ENCODE data around the gene S100A3. TPM values are rescaled to one million over a fixed set of nuclear protein-coding genes. Genes with fewer than 3 reads are reported as not detected.

S100A3 gene
- total and polyA plus RNA-seq, 7 donors = 0.34 to 6.6 (median 1.1) TPM

DNA sequence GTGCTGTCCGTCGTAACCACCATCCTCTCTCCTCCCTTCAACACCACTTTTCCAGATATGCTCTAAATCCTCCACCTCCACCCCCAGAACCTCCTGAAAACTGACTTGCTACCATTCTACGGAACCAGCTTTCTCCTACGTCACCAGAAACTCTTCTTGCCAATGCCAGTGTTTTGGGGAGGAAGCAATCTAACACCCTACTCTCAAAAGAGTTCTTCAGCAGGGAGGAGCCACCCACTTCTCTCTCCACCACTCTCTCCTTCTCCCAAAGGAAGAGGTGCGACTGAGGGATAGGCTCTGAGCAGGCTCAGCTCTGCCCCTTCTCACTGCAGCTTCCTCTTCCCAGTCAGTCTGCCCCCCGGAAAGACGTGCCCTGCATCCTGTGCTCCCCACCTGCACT lies 22.6 kb upstream of the S100A3 start:
- Histone ChIP-seq H3K27me3 (ENCODE audit: insufficient read depth in 3 of 3, low read length in 2 of 3) (no peaks in the 10 kb centered on the region), H3K27ac (peak overlapping the region; percentile 75), H3K4me3 (no peak overlapping the region), H3K4me1 (peaks cover 31% of the 10 kb centered on the region), H3K9me3 (no peaks in the 10 kb centered on the region), H3K36me3 (ENCODE audit: insufficient read depth in 1 of 2, low read depth in 1 of 2) (no peaks in the 10 kb centered on the region)
- no peak for ATAC-seq
- WGBS, 3 donors = 68 to 75% (median 71%) methylated on average over 7 of the region's 7 CpGs
- no peak for DNase-seq
- intact Hi-C loops (cut with DNase I) = loop anchor here (1.0 to 10.0 kb wide), 6 partner anchors 45 to 416 kb away; partner anchors contain the start of genes S100A14 (in 2 of the 2), ILF2 (in 1 of the 2), RAB13 (in 1 of the 2) and S100A1 (in 1 of the 2)
- TF ChIP-seq, protein P1, sequence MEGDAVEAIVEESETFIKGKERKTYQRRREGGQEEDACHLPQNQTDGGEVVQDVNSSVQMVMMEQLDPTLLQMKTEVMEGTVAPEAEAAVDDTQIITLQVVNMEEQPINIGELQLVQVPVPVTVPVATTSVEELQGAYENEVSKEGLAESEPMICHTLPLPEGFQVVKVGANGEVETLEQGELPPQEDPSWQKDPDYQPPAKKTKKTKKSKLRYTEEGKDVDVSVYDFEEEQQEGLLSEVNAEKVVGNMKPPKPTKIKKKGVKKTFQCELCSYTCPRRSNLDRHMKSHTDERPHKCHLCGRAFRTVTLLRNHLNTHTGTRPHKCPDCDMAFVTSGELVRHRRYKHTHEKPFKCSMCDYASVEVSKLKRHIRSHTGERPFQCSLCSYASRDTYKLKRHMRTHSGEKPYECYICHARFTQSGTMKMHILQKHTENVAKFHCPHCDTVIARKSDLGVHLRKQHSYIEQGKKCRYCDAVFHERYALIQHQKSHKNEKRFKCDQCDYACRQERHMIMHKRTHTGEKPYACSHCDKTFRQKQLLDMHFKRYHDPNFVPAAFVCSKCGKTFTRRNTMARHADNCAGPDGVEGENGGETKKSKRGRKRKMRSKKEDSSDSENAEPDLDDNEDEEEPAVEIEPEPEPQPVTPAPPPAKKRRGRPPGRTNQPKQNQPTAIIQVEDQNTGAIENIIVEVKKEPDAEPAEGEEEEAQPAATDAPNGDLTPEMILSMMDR (IDR thresholded peaks at IDR 0.05) = no peak

DNA sequence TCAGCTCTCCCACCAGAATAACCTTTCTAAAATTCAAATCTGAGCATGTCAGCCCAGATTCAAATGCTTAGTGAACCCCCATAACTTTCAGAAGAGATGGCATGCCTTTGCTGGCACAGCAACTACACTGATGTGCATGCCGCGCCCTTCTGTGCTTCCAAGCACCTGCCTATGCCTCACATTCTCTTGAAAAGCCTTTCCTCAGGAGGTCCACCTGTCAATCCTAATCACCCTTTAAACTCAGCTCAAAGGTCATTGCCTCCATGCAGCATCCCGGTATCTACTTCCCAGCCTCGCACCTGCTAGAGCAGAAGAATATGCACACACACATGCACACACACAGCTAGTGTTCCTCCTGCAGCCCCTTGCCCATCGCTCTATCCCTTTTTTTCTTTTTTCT lies 21.8 kb upstream of the S100A3 start:
- H3K36me3 ChIP-seq (ENCODE audit: insufficient read depth in 1 of 2, low read depth in 1 of 2) = no peaks in the 10 kb centered on the region
- H3K4me3 ChIP-seq = no peak overlapping the region
- no peaks in the 10 kb centered on the region for H3K9me3 ChIP-seq
- H3K4me1 ChIP-seq = peaks cover 39% of the 10 kb centered on the region
- intact Hi-C loops (cut with DNase I) = loop anchor here (5.0 to 10.0 kb wide), 4 partner anchors 101 to 416 kb away; partner anchors contain the start of genes ILF2 (in 1 of the 2) and RAB13 (in 1 of the 2)
- H3K27ac ChIP-seq = no peak overlapping the region
- TF ChIP-seq, protein P1 (IDR thresholded peaks at IDR 0.05) = no peak
- ATAC-seq (no peak), DNase-seq (no peak)
- WGBS, 3 donors = 79 to 82% (median 80%) methylated on average over 5 of the region's 5 CpGs
- H3K27me3 ChIP-seq (ENCODE audit: insufficient read depth in 3 of 3, low read length in 2 of 3) = no peaks in the 10 kb centered on the region

DNA sequence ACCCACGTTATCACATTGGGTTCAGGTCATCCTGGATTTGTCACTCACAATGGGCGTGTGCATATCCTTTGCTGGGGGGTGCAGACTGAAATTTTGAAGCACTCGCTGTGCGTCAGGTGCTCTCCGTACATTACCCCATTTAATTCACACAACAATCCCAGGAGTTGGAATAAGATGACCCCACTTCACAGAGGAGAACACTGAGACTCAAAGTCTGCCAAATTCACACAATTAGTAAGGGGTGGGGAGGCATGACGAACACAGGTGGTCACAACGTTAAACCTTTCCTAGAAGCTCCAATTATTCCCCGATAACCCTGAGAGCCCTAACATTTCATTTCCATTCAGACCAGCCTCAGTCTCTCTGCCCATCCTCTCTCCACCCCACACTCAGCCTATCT lies 20.4 kb upstream of the S100A3 start:
- WGBS, 3 donors = 83 to 87% (median 84%) methylated on average over 8 of the region's 8 CpGs
- no peaks in the 10 kb centered on the region for H3K9me3 ChIP-seq
- ATAC-seq (no peak), DNase-seq (no peak)
- no peak overlapping the region for H3K27ac ChIP-seq
- H3K27me3 ChIP-seq (ENCODE audit: insufficient read depth in 3 of 3, low read length in 2 of 3) = no peaks in the 10 kb centered on the region
- H3K4me1 ChIP-seq = peaks cover 46% of the 10 kb centered on the region
- H3K36me3 ChIP-seq (ENCODE audit: insufficient read depth in 1 of 2, low read depth in 1 of 2) = no peaks in the 10 kb centered on the region
- no peak overlapping the region for H3K4me3 ChIP-seq
- TF ChIP-seq, protein P1 (IDR thresholded peaks at IDR 0.05) = no peak
- intact Hi-C loops (cut with DNase I) = loop anchor here (2.0 to 5.0 kb wide), 2 partner anchors 37 to 217 kb away; no protein-coding TSS in a partner anchor

DNA sequence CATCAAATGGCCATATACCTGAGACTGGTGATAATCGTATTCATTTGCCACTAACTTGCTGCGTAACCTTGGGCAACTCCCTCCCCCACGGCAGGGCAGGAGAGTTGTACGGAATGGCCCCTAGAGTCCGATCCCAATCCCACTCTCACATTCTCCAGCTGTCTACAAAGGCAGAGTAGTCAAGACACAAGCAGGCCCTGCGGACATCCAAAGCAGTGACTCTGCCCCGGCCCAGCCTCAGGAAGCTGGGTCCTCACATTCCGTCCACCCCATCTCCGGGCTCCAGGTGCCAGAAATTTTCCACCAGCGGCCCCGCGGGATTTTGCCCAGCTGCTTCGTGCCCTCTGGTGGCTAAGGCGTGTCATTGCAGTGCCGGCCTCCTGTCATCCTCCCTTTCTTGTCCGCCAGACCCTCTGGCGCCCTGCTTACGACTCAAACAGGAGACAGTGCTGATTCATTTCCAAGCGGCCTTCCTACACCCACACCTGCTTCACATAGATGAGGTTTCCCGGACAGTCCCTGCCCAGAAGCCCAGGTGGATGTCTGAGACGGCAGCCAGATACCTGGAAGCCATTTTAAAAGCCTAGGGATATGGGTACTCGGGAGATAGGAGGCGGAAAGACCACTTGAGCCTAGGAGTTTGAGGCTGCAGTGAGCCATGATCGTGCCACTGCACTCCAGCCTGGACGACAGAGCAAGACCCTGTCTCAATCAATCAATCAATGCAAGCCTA lies 19.5 kb upstream of the S100A3 start:
- H3K36me3 ChIP-seq (ENCODE audit: insufficient read depth in 1 of 2, low read depth in 1 of 2) = no peaks in the 10 kb centered on the region
- TF ChIP-seq, protein P1 (IDR thresholded peaks at IDR 0.05) = peak; percentile 99
- no peaks in the 10 kb centered on the region for H3K27me3 ChIP-seq (ENCODE audit: insufficient read depth in 3 of 3, low read length in 2 of 3)
- peaks cover 46% of the 10 kb centered on the region for H3K4me1 ChIP-seq
- intact Hi-C loops (cut with DNase I) = loop anchor here (1.0 to 5.0 kb wide), 4 partner anchors 35 to 216 kb away; no protein-coding TSS in a partner anchor
- H3K9me3 ChIP-seq = no peaks in the 10 kb centered on the region
- ATAC-seq = peak; percentile 35 to 55 (median 44)
- peak overlapping the region; percentile 65 for H3K27ac ChIP-seq
- DNase-seq = peak; percentile 91 to 95
- 6 to 15% (median 8%) methylated on average over 25 of the region's 25 CpGs for WGBS, 3 donors
- peak overlapping the region; percentile 52 for H3K4me3 ChIP-seq

Data from psoas muscle (tissue), 8 donors.